Measurements from ENCODE around the gene CPN1. TPM values are rescaled to one million over a fixed set of nuclear protein-coding genes. Genes with fewer than 3 reads are reported as not detected.

Gene CPN1
- total RNA-seq, 2 experiments from 2014 or later, result not detected

DNA sequence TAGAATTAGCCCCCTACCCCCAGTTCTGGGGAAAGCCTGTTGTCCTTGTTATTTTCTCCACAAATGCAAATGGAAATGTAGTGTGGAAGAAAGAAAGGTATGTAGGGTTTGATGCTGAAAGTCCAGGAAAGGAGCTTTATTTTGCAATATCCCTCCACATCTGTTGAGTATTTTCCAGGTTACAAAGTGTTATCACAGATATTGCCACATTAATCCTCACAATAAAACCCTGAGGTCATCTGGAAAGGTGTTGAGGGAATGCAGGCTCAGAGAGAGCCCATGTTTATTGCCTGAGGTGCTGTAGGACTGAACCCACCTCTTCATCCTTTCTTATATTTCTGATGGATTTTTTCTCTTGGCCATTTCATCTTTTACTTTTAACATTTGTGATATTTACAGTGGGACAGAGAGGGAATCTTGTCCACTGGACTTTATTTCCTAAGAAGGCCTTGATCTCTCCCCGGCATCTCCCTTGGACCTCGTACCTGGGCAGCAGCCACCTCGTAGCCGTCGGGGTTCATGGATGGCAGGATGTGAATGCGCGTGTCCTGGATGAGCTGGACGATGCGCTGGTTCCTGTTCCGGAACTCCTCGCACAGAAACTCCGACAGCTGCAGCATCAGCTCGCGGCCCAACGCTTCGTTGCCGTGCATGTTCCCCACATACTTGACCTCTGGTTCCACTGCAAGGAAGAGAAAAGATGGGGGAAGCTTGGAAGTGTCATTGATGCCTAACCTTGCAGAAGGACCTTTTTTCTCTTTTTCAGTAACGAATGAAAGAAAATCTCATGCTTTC, 6.0 kb downstream of the CPN1 start:
- Mint-ChIP-seq H3K4me3 (no peak overlapping the region), H3K27me3 (peaks cover 11% of the 10 kb centered on the region), H3K9me3 (ENCODE audit: low read depth) (no peaks in the 10 kb centered on the region), H3K36me3 (ENCODE audit: low read depth) (no peaks in the 10 kb centered on the region), H3K27ac (no peak overlapping the region), H3K4me1 (no peaks in the 10 kb centered on the region)
- ChIA-PET CTCF (interaction anchor here (1.5 kb wide), 1 partner anchor 30 kb away, joined by 9 read pairs; no protein-coding TSS in a partner anchor), POLR2A (no interaction called here)
- intact Hi-C loops (cut with DNase I, micrococcal nuclease), result no loop called here
- DNase-seq (no peak), ATAC-seq (no peak)

DNA sequence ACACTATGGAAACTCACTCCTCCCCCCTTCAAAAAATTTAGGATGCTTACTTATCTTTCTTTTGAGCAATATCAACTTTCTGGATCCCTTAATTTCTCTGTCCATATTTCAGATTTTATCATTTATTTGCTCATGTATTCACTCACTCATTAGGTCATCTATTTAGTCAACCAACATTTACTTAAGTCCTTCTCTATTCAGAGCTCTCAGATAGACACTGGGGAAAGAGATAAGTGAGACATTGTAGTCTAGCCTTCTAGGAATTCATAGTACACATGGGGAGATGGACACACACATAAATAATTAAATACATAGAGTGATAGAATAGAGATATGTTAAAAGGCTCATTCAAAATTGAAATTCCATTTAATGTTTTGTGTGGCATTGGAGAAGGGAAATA, 9.2 kb downstream of the CPN1 start:
- POLR2A ChIA-PET, result no interaction called here

DNA sequence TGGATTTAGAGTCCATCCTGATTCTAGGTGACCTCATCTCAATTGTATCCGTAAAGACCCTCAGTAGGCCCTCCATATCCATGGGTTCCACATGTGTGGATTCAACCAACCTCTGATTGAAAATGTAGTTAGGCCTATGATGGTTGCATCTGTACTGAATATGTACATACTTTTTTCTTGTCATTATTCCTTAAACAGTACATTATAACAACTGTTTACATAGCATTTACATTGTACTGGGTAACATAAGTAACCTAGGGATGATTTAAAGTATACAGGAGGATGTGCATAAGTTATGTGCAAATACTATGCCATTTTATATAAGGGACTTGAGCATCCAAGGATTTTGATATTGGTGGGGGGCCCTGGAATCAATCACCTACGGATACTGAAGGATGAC, 10.1 kb downstream of the CPN1 start:
- H3K36me3 Mint-ChIP-seq (ENCODE audit: low read depth), result no peaks in the 10 kb centered on the region
- ChIA-PET POLR2A (no interaction called here), CTCF (no interaction called here)
- no peak overlapping the region for H3K4me3 Mint-ChIP-seq
- no peak for ATAC-seq
- H3K27me3 Mint-ChIP-seq, result peaks cover 2% of the 10 kb centered on the region
- no peaks in the 10 kb centered on the region for H3K4me1 Mint-ChIP-seq
- H3K9me3 Mint-ChIP-seq (ENCODE audit: low read depth), result no peaks in the 10 kb centered on the region
- intact Hi-C loops (cut with DNase I, micrococcal nuclease), result no loop called here
- no peak for DNase-seq
- no peak overlapping the region for H3K27ac Mint-ChIP-seq

More for the DNA sequence above, 9.2 kb downstream of the CPN1 start:
- ATAC-seq (no peak), DNase-seq (no peak)
- Mint-ChIP-seq H3K27me3 (peaks cover 1% of the 10 kb centered on the region), H3K36me3 (ENCODE audit: low read depth) (no peaks in the 10 kb centered on the region), H3K9me3 (ENCODE audit: low read depth) (no peaks in the 10 kb centered on the region), H3K27ac (no peak overlapping the region), H3K4me3 (no peak overlapping the region), H3K4me1 (no peaks in the 10 kb centered on the region)
- intact Hi-C loops (cut with DNase I, micrococcal nuclease), result no loop called here
- CTCF ChIA-PET, result no interaction called here

DNA sequence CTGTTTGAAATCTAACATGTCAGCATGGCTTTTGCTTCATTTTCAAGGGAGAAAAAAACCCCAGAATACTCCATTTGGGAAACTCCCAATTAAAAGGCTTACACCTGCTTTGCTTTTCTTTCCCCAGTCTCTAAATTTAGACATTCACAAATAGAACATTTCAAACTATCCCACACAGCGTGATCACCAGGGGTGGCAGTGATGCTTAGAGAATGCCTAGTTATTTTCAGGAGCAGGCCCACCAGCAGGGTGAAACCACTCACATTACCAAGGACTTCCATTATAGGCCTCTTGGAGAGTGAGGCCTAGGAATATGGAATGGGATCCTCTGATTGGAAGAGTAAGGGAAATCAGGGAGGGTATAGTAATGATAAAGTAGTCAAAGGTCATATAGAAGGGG, 14.2 kb downstream of the CPN1 start:
- Mint-ChIP-seq H3K9me3 (ENCODE audit: low read depth) (no peaks in the 10 kb centered on the region), H3K4me1 (no peaks in the 10 kb centered on the region), H3K27ac (no peak overlapping the region), H3K27me3 (peaks cover 14% of the 10 kb centered on the region), H3K4me3 (no peak overlapping the region), H3K36me3 (ENCODE audit: low read depth) (no peaks in the 10 kb centered on the region)
- no peak for ATAC-seq
- CTCF ChIA-PET, result interaction anchor here (0.7 kb wide), 1 partner anchor 93 kb away, joined by 3 read pairs; no protein-coding TSS in a partner anchor
- DNase-seq, result no peak
- intact Hi-C loops (cut with DNase I, micrococcal nuclease), result no loop called here
- POLR2A ChIA-PET, result no interaction called here

DNA sequence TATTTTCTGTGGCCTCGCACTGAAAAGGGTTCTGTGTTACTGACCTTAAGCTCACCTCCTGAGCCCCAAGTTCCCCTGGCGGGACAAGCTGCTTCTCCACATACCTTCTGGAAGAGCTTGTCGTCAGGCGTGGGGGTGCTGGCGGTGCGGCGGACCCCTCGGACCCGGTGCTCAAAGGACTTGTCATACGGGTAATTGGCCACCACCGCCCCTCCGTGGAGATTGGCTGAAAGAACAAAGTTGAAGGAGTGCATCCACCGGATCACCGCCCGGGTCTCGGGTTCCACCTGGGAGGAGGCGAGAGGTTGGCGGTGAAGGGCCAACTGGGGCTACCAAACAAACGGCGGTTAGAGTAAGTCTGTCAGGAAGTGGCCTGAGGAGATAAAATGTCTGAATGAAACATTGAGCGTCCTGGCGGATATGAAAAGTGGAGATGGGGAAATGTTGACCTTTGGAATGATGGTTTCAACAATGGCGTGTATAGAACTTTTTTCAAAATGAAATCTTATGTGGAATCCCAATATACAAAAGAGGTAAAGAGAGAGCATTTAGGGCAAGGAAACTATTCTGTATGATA, 16.5 kb downstream of the CPN1 start:
- H3K4me3 Mint-ChIP-seq, result no peak overlapping the region
- H3K27ac Mint-ChIP-seq, result no peak overlapping the region
- peaks cover 16% of the 10 kb centered on the region for H3K27me3 Mint-ChIP-seq
- POLR2A ChIA-PET, result no interaction called here
- no peaks in the 10 kb centered on the region for H3K4me1 Mint-ChIP-seq
- CTCF ChIA-PET, result no interaction called here
- no peak for ATAC-seq
- no peak for DNase-seq
- no peaks in the 10 kb centered on the region for H3K36me3 Mint-ChIP-seq (ENCODE audit: low read depth)
- no peaks in the 10 kb centered on the region for H3K9me3 Mint-ChIP-seq (ENCODE audit: low read depth)
- intact Hi-C loops (cut with DNase I, micrococcal nuclease), result no loop called here

DNA sequence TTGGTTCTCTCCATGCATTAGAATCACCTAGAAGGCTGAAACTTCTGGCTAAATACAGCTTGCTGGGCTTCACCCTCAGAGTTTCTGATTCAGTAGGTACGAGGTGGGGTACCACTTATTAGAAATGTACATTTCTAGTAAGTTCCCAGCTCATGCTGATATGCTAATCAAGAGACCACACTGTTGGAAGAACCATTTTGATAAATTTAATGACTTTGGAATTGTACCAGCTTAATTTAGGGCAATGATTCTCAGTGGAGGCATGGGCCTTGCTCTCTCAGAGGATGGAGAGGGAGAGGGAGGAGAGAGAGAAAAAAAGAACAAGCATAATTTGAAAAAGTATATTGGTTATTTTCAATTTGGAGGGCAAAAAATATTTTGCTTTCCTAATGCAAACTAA, 20.3 kb downstream of the CPN1 start:
- no peak overlapping the region for H3K27ac Mint-ChIP-seq
- intact Hi-C loops (cut with DNase I, micrococcal nuclease), result no loop called here
- peaks cover 19% of the 10 kb centered on the region for H3K27me3 Mint-ChIP-seq
- H3K4me3 Mint-ChIP-seq, result no peak overlapping the region
- H3K9me3 Mint-ChIP-seq (ENCODE audit: low read depth), result no peaks in the 10 kb centered on the region
- no peak for ATAC-seq
- ChIA-PET POLR2A (interaction anchor here (0.6 kb wide), 1 partner anchor 146 kb away, joined by 7 read pairs; no protein-coding TSS in a partner anchor), CTCF (interaction anchor here (0.6 to 1.4 kb wide), 3 partner anchors 11 to 216 kb away, joined by 3 to 4 read pairs (median 3); no protein-coding TSS in a partner anchor)
- no peaks in the 10 kb centered on the region for H3K4me1 Mint-ChIP-seq
- no peak for DNase-seq
- H3K36me3 Mint-ChIP-seq (ENCODE audit: low read depth), result no peaks in the 10 kb centered on the region

DNA sequence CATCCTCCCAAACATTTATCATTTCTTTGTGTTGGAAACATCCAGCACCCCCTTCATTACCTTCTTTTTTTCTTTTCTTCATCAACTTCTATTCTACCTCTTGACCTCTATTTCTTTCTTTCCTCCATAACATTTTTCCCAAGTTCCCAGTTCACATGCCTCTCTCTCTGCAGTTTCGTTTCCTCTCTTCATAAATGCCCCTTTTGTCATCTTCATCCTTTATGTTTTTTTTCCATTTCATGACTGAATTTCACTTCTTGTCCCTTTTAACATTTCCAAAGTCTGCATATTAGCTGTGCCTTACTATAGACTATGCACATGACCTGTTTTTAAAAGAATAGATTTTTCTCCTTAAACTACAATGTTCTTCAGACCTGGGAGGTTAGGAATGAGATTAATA, 23.7 kb downstream of the CPN1 start:
- ATAC-seq, result no peak
- Mint-ChIP-seq H3K4me3 (no peak overlapping the region), H3K9me3 (ENCODE audit: low read depth) (no peaks in the 10 kb centered on the region), H3K27ac (no peak overlapping the region), H3K27me3 (peaks cover 16% of the 10 kb centered on the region), H3K4me1 (no peaks in the 10 kb centered on the region), H3K36me3 (ENCODE audit: low read depth) (no peaks in the 10 kb centered on the region)
- POLR2A ChIA-PET, result no interaction called here
- CTCF ChIA-PET, result interaction anchor here (0.6 to 1.2 kb wide), 3 partner anchors 11 to 13 kb away, joined by 3 to 5 read pairs (median 3); no protein-coding TSS in a partner anchor
- intact Hi-C loops (cut with DNase I, micrococcal nuclease), result no loop called here
- DNase-seq, result no peak

DNA sequence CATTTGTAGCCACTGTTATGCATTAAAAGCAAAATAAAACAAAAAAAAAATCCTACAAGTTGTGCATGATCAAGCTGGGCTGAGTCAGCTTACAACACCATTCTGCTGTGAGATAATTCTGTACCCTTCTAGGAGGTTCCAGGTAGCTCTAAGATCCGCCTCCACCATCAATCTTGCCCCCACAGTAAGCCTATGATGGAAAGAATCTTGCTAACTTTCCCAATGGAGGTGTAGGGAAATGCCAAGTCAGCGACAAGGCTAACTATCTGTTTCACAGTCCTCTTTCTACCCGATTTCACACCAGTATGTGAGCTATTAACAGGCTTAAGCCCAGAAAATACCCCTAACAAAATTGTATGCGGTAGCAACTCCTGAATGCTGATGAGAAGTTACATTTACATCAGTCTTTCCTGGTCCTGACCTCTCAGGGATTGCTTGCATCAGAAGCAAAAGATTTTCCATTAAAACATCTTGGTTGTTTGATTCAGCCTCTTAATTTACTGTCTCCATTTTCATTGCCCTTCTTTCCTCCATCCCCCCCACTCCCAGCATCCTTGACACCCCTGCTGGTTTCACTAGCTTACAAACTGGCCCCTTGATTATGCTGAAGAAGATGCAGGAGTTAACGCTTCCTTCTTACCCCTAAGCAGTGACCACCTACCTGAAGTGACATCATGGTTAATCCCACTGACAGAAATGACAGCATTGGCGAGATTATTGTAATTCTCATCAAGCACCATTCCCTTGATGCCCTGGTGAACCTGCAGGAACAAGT, 27.8 kb downstream of the CPN1 start:
- no peak overlapping the region for H3K4me3 Mint-ChIP-seq

DNA sequence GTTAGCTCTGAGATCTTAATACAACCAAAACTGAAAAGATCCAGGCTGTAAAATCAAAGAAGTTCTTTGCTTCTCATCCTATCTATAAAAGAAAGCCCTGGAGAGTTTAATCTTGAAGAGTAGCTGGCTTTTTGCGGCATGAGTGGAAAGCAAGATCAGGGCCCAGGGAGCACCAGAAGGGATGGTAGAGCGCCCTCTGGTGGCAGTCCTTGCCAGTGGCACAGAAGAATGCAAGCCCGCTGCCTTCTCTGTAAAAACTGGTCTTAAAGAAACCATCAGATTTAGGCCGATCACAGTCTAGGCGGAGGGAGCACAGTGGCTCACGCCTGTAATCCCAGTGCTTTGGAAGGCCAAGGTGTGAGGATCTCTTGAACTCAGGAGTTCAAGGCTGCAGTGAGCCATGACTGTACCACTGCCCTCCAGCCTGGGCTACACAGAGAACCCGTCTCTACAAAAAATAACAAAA, 35.6 kb downstream of the CPN1 start:
- H3K4me1 Mint-ChIP-seq, result peaks cover 6% of the 10 kb centered on the region
- no peaks in the 10 kb centered on the region for H3K9me3 Mint-ChIP-seq (ENCODE audit: low read depth)
- CTCF ChIA-PET, result interaction anchor here (0.6 to 6.4 kb wide), 41 partner anchors 8 to 958 kb away, joined by 3 to 131 read pairs (median 4); partner anchors contain the start of genes CPN1 and DNMBP
- H3K27me3 Mint-ChIP-seq, result peaks cover 2% of the 10 kb centered on the region
- intact Hi-C loops (cut with DNase I, micrococcal nuclease), result loop anchor here (1.0 to 10.0 kb wide), 2 partner anchors 71 to 200 kb away; no protein-coding TSS in a partner anchor
- no peak overlapping the region for H3K27ac Mint-ChIP-seq
- POLR2A ChIA-PET, result no interaction called here
- ATAC-seq, result peak; percentile 69
- DNase-seq, result peak; percentile 93
- no peak overlapping the region for H3K4me3 Mint-ChIP-seq
- no peaks in the 10 kb centered on the region for H3K36me3 Mint-ChIP-seq (ENCODE audit: low read depth)

More for the DNA sequence above, 27.8 kb downstream of the CPN1 start:
- H3K27me3 Mint-ChIP-seq, result peaks cover 12% of the 10 kb centered on the region
- ChIA-PET POLR2A (interaction anchor here (0.6 kb wide), 1 partner anchor 151 kb away, joined by 3 read pairs; no protein-coding TSS in a partner anchor), CTCF (interaction anchor here (0.7 to 1.8 kb wide), 2 partner anchors 9 to 208 kb away, joined by 4 to 8 read pairs; no protein-coding TSS in a partner anchor)
- no peaks in the 10 kb centered on the region for H3K4me1 Mint-ChIP-seq
- no peaks in the 10 kb centered on the region for H3K9me3 Mint-ChIP-seq (ENCODE audit: low read depth)
- no peak for ATAC-seq
- no peaks in the 10 kb centered on the region for H3K36me3 Mint-ChIP-seq (ENCODE audit: low read depth)
- DNase-seq, result no peak
- H3K27ac Mint-ChIP-seq, result no peak overlapping the region
- intact Hi-C loops (cut with DNase I, micrococcal nuclease), result no loop called here

DNA sequence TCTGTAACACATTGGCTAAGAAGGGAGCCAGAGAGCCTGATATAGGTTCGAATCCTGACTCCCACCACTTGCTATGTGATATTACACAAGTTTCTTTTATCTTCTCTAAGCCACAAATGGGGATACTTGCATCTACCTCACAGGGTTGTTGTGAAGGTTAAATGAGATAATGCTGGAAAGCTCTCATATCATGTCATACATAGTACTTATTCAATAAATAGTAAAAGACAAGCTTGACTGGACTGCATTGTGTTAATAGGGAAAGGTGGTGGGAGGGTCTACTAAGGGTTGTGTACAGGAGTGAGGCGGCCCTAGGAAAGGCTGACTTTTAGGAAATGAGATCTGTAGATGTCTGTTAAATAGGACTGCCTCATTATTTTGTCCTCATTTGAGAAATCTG, 36.1 kb downstream of the CPN1 start:
- Mint-ChIP-seq H3K9me3 (ENCODE audit: low read depth) (no peaks in the 10 kb centered on the region), H3K4me3 (no peak overlapping the region), H3K27me3 (peaks cover 2% of the 10 kb centered on the region), H3K4me1 (peaks cover 6% of the 10 kb centered on the region), H3K36me3 (ENCODE audit: low read depth) (no peaks in the 10 kb centered on the region), H3K27ac (no peak overlapping the region)
- no peak for DNase-seq
- ChIA-PET POLR2A (no interaction called here), CTCF (interaction anchor here (0.6 to 6.4 kb wide), 40 partner anchors 8 to 958 kb away, joined by 3 to 131 read pairs (median 4); partner anchors contain the start of genes CPN1 and DNMBP)
- intact Hi-C loops (cut with DNase I, micrococcal nuclease), result loop anchor here in 1 of 2 experiments (10.0 kb wide), 1 partner anchor 71 kb away; no protein-coding TSS in a partner anchor
- no peak for ATAC-seq

DNA sequence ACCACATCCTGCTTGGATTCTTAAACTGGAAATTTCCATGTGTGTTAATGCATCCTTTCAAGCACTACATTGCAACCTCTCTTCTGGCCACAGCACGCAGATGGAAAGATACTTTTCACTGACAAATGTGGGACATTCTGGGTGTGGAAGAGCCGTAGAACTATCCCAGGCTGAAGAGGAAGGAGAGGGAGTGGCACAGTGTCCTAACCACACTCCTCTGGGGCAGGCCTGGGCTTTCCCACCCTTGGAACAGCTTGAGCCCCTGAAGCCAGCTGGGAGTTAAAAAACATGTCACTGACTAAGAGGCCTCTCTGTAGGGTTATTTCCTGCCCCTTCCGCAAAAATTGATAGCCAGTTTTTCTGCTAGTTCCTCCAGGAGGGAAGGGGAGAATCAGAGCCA, 37.9 kb downstream of the CPN1 start:
- Mint-ChIP-seq H3K27ac (no peak overlapping the region), H3K4me3 (no peak overlapping the region), H3K4me1 (peaks cover 6% of the 10 kb centered on the region), H3K36me3 (ENCODE audit: low read depth) (no peaks in the 10 kb centered on the region), H3K27me3 (peaks cover 2% of the 10 kb centered on the region), H3K9me3 (ENCODE audit: low read depth) (no peaks in the 10 kb centered on the region)
- POLR2A ChIA-PET, result interaction anchor here (0.6 kb wide), 1 partner anchor 197 kb away, joined by 3 read pairs; no protein-coding TSS in a partner anchor
- intact Hi-C loops (cut with DNase I, micrococcal nuclease), result loop anchor here (2.0 to 10.0 kb wide), 2 partner anchors 69 to 71 kb away; no protein-coding TSS in a partner anchor
- ATAC-seq, result no peak
- CTCF ChIA-PET, result interaction anchor here (0.6 to 6.4 kb wide), 2 partner anchors 199 to 1407 kb away, joined by 3 to 131 read pairs; no protein-coding TSS in a partner anchor
- DNase-seq, result no peak
